ENCODE data around the gene GULP1.

Gene GULP1

GRCh38 chr2:188316791-188317423 is 25.2 kb downstream of the GULP1 start:
- in situ Hi-C loops (cut with HindIII; ENCODE audit: low pct_ligation_motif_present, low pct_unique_long_range_greater_than_20kb, low sequenced_read_pairs): no loop called here
- no peak for DNase-seq

GRCh38 chr2:188318161-188318749 is 26.6 kb downstream of the GULP1 start:
- in situ Hi-C loops (cut with HindIII; ENCODE audit: low pct_ligation_motif_present, low pct_unique_long_range_greater_than_20kb, low sequenced_read_pairs): no loop called here
- no peak for DNase-seq

GRCh38 chr2:188319838-188320237 is 28.2 kb downstream of the GULP1 start:
- no peak for DNase-seq
- in situ Hi-C loops (cut with HindIII; ENCODE audit: low pct_ligation_motif_present, low pct_unique_long_range_greater_than_20kb, low sequenced_read_pairs): no loop called here

- DNase-seq: no peak
- in situ Hi-C loops (cut with HindIII; ENCODE audit: low pct_ligation_motif_present, low pct_unique_long_range_greater_than_20kb, low sequenced_read_pairs): no loop called here
These were observed 29.2 kb downstream of the GULP1 start for GRCh38 chr2:188320861-188321260.

GRCh38 chr2:188322569-188323551 is 31.2 kb downstream of the GULP1 start:
- in situ Hi-C loops (cut with HindIII; ENCODE audit: low pct_ligation_motif_present, low pct_unique_long_range_greater_than_20kb, low sequenced_read_pairs): no loop called here
- no peak for DNase-seq

GRCh38 chr2:188324067-188324466 is 32.4 kb downstream of the GULP1 start:
- DNase-seq: no peak

GRCh38 chr2:188326290-188326668 is 34.6 kb downstream of the GULP1 start:
- no peak for DNase-seq
- in situ Hi-C loops (cut with HindIII; ENCODE audit: low pct_ligation_motif_present, low pct_unique_long_range_greater_than_20kb, low sequenced_read_pairs): no loop called here

More at GRCh38 chr2:188324067-188324466, 32.4 kb downstream of the GULP1 start:
- in situ Hi-C loops (cut with HindIII; ENCODE audit: low pct_ligation_motif_present, low pct_unique_long_range_greater_than_20kb, low sequenced_read_pairs): no loop called here

GRCh38 chr2:188326669-188327301 is 35.1 kb downstream of the GULP1 start:
- DNase-seq: no peak
- in situ Hi-C loops (cut with HindIII; ENCODE audit: low pct_ligation_motif_present, low pct_unique_long_range_greater_than_20kb, low sequenced_read_pairs): no loop called here

- in situ Hi-C loops (cut with HindIII; ENCODE audit: low pct_ligation_motif_present, low pct_unique_long_range_greater_than_20kb, low sequenced_read_pairs): no loop called here
- DNase-seq: no peak
These were observed 36.0 kb downstream of the GULP1 start for GRCh38 chr2:188327518-188328213.

GRCh38 chr2:188328419-188328818 is 36.7 kb downstream of the GULP1 start:
- no peak for DNase-seq
- in situ Hi-C loops (cut with HindIII; ENCODE audit: low pct_ligation_motif_present, low pct_unique_long_range_greater_than_20kb, low sequenced_read_pairs): no loop called here

GRCh38 chr2:188330316-188331053 is 38.8 kb downstream of the GULP1 start:
- no peak for DNase-seq

GRCh38 chr2:188332619-188333018 is 40.9 kb downstream of the GULP1 start:
- in situ Hi-C loops (cut with HindIII; ENCODE audit: low pct_ligation_motif_present, low pct_unique_long_range_greater_than_20kb, low sequenced_read_pairs): no loop called here
- no peak for DNase-seq

More at GRCh38 chr2:188330316-188331053, 38.8 kb downstream of the GULP1 start:
- in situ Hi-C loops (cut with HindIII; ENCODE audit: low pct_ligation_motif_present, low pct_unique_long_range_greater_than_20kb, low sequenced_read_pairs): no loop called here

GRCh38 chr2:188333751-188334524 is 42.3 kb downstream of the GULP1 start:
- in situ Hi-C loops (cut with HindIII; ENCODE audit: low pct_ligation_motif_present, low pct_unique_long_range_greater_than_20kb, low sequenced_read_pairs): no loop called here
- DNase-seq: no peak

- in situ Hi-C loops (cut with HindIII; ENCODE audit: low pct_ligation_motif_present, low pct_unique_long_range_greater_than_20kb, low sequenced_read_pairs): no loop called here
- DNase-seq: no peak
These were observed 46.8 kb downstream of the GULP1 start for GRCh38 chr2:188338463-188338862.

- in situ Hi-C loops (cut with HindIII; ENCODE audit: low pct_ligation_motif_present, low pct_unique_long_range_greater_than_20kb, low sequenced_read_pairs): no loop called here
- DNase-seq: no peak
These were observed 48.6 kb downstream of the GULP1 start for GRCh38 chr2:188340257-188340656.

- in situ Hi-C loops (cut with HindIII; ENCODE audit: low pct_ligation_motif_present, low pct_unique_long_range_greater_than_20kb, low sequenced_read_pairs): no loop called here
- no peak for DNase-seq
These were observed 53.3 kb downstream of the GULP1 start for GRCh38 chr2:188345020-188345419.

- in situ Hi-C loops (cut with HindIII; ENCODE audit: low pct_ligation_motif_present, low pct_unique_long_range_greater_than_20kb, low sequenced_read_pairs): no loop called here
- DNase-seq: no peak
These were observed 53.8 kb downstream of the GULP1 start for GRCh38 chr2:188345426-188345825.
